Osteoblast (primary cell): ENCODE data around the gene JAGN1. TPM values are rescaled to one million over a fixed set of nuclear protein-coding genes. Genes with fewer than 3 reads are reported as not detected.

Experiments used
- DNase-seq: peaks from one replicate; pipeline ENCODE4 v3.0.0; 2011; ENCODE audit warnings: low spot score, mixed read lengths; ENCODE audit not compliant: insufficient read length; ENCODE audit errors: missing footprints
- H2AFZ ChIP-seq: 2 replicates; pipeline ENCODE4 v1.6.0; 2011; ENCODE audit warnings: mild to moderate bottlenecking, low read length
- H3K27ac ChIP-seq: 2 replicates; pipeline ENCODE4 v1.5.1; 2011; ENCODE audit warnings: mild to moderate bottlenecking, low read depth, low read length, moderate library complexity
- H3K27me3 ChIP-seq: 2 replicates; pipeline ENCODE4 v1.6.0; 2012; ENCODE audit warnings: mild to moderate bottlenecking, control low read depth, inconsistent platforms, low read length, moderate library complexity; ENCODE audit not compliant: insufficient read depth
- H3K36me3 ChIP-seq: 2 replicates; pipeline ENCODE4 v1.5.1; 2011; ENCODE audit warnings: mild to moderate bottlenecking, low read length, control low read depth, moderate library complexity; ENCODE audit not compliant: insufficient read depth
- H3K4me1 ChIP-seq: 2 replicates; pipeline ENCODE4 v1.5.1; 2011; ENCODE audit warnings: mild to moderate bottlenecking, low read length, control low read depth, moderate library complexity; ENCODE audit not compliant: insufficient read depth
- H3K4me2 ChIP-seq: 2 replicates; pipeline ENCODE4 v1.6.0; 2011; ENCODE audit warnings: mild to moderate bottlenecking, low read length; ENCODE audit not compliant: insufficient read depth
- H3K4me3 ChIP-seq: fragments of 200-600 bp; sonication (generic); 3 replicates; pipeline ENCODE4 v1.5.1; 2012; ENCODE audit warnings: mild to moderate bottlenecking, low read length, inconsistent platforms; ENCODE audit not compliant: insufficient read depth
- H3K79me2 ChIP-seq: 2 replicates; pipeline ENCODE4 v1.6.0; 2012; ENCODE audit warnings: mild to moderate bottlenecking, low read length, control low read depth, inconsistent platforms; ENCODE audit not compliant: insufficient read depth
- H3K9me3 ChIP-seq: 2 replicates; pipeline ENCODE4 v1.5.1; 2011; ENCODE audit warnings: low read depth, low read length, control low read depth
- H4K20me1 ChIP-seq: 2 replicates; pipeline ENCODE4 v1.6.0; 2012; ENCODE audit warnings: mild to moderate bottlenecking, low read length, control low read depth; ENCODE audit not compliant: insufficient read depth
- total RNA-seq: library from RNA; depleted of rRNA; stranded (reverse); fragments of >200 nt; gene quantifications from 2 replicates; pipeline ENCODE4 v1.2.3, GENCODE V29; 2012
- TF ChIP-seq, protein P1 (sequence below): IDR thresholded peaks from 2 replicates; pipeline ENCODE4 v1.5.1; 2011; ENCODE audit warnings: mild to moderate bottlenecking, low read depth, low read length, moderate library complexity; ENCODE audit errors: extremely low read depth

JAGN1 gene
- total RNA-seq, 1 donor, result 26.1 TPM

DNA sequence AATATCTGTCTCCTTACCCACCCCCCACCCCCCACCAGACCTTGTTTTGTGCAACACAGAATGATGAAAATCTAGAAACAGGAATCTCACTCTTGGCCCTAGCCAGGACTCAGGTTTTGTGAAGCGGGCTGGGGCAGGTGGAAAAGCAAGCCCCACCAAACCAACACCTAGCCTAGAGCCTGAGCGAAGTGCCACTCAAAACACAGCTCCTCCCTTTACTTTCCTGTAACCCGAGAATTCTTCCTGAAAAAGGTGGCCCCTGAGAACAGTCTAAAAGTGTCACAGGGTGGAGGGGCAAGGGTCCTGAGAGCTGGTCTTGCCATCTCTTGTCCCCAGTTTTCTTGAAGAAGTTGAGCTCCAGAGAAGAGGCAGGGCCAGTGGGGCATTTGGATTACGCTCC, 29.2 kb upstream of the JAGN1 start:
- peak; percentile 8 for DNase-seq
- H3K36me3 ChIP-seq, result no peaks in the 10 kb centered on the region
- H3K79me2 ChIP-seq, result no peaks in the 10 kb centered on the region
- no peaks in the 10 kb centered on the region for H3K9me3 ChIP-seq
- peaks cover 7% of the 10 kb centered on the region for H3K4me1 ChIP-seq
- TF ChIP-seq, protein P1, sequence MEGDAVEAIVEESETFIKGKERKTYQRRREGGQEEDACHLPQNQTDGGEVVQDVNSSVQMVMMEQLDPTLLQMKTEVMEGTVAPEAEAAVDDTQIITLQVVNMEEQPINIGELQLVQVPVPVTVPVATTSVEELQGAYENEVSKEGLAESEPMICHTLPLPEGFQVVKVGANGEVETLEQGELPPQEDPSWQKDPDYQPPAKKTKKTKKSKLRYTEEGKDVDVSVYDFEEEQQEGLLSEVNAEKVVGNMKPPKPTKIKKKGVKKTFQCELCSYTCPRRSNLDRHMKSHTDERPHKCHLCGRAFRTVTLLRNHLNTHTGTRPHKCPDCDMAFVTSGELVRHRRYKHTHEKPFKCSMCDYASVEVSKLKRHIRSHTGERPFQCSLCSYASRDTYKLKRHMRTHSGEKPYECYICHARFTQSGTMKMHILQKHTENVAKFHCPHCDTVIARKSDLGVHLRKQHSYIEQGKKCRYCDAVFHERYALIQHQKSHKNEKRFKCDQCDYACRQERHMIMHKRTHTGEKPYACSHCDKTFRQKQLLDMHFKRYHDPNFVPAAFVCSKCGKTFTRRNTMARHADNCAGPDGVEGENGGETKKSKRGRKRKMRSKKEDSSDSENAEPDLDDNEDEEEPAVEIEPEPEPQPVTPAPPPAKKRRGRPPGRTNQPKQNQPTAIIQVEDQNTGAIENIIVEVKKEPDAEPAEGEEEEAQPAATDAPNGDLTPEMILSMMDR, result no peak
- no peaks in the 10 kb centered on the region for H3K27me3 ChIP-seq
- no peaks in the 10 kb centered on the region for H4K20me1 ChIP-seq
- H3K27ac ChIP-seq, result no peak overlapping the region
- no peak overlapping the region for H3K4me2 ChIP-seq
- no peak overlapping the region for H3K4me3 ChIP-seq
- no peak overlapping the region for H2AFZ ChIP-seq

GRCh38 chr3:9861626-9862130, 28.7 kb upstream of the JAGN1 start:
- peak; percentile 30 for DNase-seq
- Histone ChIP-seq H4K20me1 (no peaks in the 10 kb centered on the region), H3K36me3 (no peaks in the 10 kb centered on the region), H3K4me2 (no peak overlapping the region), H3K4me3 (no peak overlapping the region), H3K9me3 (no peaks in the 10 kb centered on the region), H2AFZ (no peak overlapping the region), H3K27me3 (no peaks in the 10 kb centered on the region), H3K27ac (no peak overlapping the region), H3K79me2 (no peaks in the 10 kb centered on the region), H3K4me1 (peaks cover 7% of the 10 kb centered on the region)
- TF ChIP-seq, protein P1, result no peak

DNA sequence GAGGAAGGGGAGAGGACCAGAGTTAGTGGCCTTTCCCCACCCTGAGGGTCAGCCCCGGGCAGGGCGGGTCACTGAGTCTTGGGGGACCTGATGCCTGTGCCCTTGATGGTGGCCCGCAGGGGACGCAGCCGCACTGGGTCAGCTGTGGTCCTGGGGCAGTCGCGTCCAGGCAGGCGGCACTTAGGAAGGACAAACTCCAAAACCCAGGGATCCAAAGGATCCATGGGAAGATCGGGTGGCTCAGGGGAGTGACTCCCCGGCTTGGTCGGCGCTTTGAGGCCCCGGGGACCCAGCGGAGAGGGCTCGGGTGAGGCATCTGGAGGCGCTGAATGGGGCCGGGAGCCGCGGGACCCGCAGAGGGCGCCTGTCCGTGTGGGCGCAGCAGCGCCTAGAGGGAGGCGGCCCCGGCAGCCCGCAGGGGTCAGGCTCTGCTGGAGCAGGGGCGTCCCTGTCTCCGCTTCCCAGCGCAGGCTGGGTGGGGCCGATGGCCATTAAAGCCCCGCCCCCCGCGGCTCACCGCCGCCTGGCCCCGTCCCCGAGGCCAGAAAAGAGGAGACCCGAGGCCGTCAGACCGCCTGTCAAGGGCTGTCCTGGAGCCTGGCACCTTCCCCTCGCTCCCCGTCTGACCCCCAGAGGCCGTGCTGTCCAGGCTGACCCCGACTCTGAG, 27.9 kb upstream of the JAGN1 start:
- Histone ChIP-seq H3K36me3 (no peaks in the 10 kb centered on the region), H3K9me3 (no peaks in the 10 kb centered on the region), H3K27me3 (no peaks in the 10 kb centered on the region), H3K4me3 (peak overlapping the region; percentile 59), H3K4me2 (peak overlapping the region; percentile 71), H3K27ac (no peak overlapping the region), H3K79me2 (no peaks in the 10 kb centered on the region), H2AFZ (peak overlapping the region; percentile 81), H3K4me1 (peaks cover 7% of the 10 kb centered on the region), H4K20me1 (no peaks in the 10 kb centered on the region)
- TF ChIP-seq, protein P1, result peak; percentile 23
- peak; percentile 92 for DNase-seq

GRCh38 chr3:9863058-9863772, 27.2 kb upstream of the JAGN1 start:
- Histone ChIP-seq H3K4me3 (peak overlapping the region; percentile 59), H3K27ac (no peak overlapping the region), H3K4me1 (peaks cover 7% of the 10 kb centered on the region), H3K27me3 (no peaks in the 10 kb centered on the region), H3K79me2 (no peaks in the 10 kb centered on the region), H3K9me3 (no peaks in the 10 kb centered on the region), H3K4me2 (peak overlapping the region; percentile 71), H3K36me3 (no peaks in the 10 kb centered on the region), H2AFZ (peak overlapping the region; percentile 81), H4K20me1 (no peaks in the 10 kb centered on the region)
- peak; percentile 75 for DNase-seq
- TF ChIP-seq, protein P1, result no peak
